HepG2 (cell line): ENCODE measurements around the gene RBL1. TPM values are rescaled to one million over a fixed set of nuclear protein-coding genes. Genes with fewer than 3 reads are reported as not detected.
A peak's percentile ranks its signal among the peaks of the same experiment; 100 is the strongest.

Source experiments
- EHMT2 ChIP-seq: fragments of 200-600 bp; sonication (generic); IDR thresholded peaks from 2 replicates; pipeline ENCODE4 v1.7.0; 2017; ENCODE audit warnings: antibody characterized with exemption, low read depth, low read length, borderline replicate concordance
- FOXM1 ChIP-seq: sonication (generic); formaldehyde crosslinking; IDR thresholded peaks from 2 replicates; pipeline ENCODE4 v1.5.0; 2020; ENCODE audit warnings: missing genetic modification reagents
- HOXA7 ChIP-seq: sonication (generic); formaldehyde crosslinking; IDR thresholded peaks from 2 replicates; pipeline ENCODE4 v1.8.1; 2022; ENCODE audit warnings: mild to moderate bottlenecking, missing genetic modification reagents, moderate library complexity
- JUN ChIP-seq: sonication (generic); formaldehyde crosslinking; IDR thresholded peaks from 2 replicates; pipeline ENCODE4 v1.4.0; 2020; ENCODE audit warnings: mild to moderate bottlenecking, missing genetic modification reagents
- KDM4B ChIP-seq: sonication (generic); formaldehyde crosslinking; IDR thresholded peaks from 2 replicates; pipeline ENCODE4 v1.4.0; 2020; ENCODE audit warnings: missing genetic modification reagents
- KDM5A ChIP-seq: fragments of 200-600 bp; sonication (generic); IDR thresholded peaks from 2 replicates; pipeline ENCODE4 v1.7.0; 2018; ENCODE audit warnings: antibody characterized with exemption, mild to moderate bottlenecking, low read length, borderline replicate concordance
- KLF15 ChIP-seq: sonication (generic); formaldehyde crosslinking; IDR thresholded peaks from 2 replicates; pipeline ENCODE4 v1.8.1; 2023; ENCODE audit warnings: borderline replicate concordance, mild to moderate bottlenecking, inconsistent platforms, missing genetic modification reagents, mixed read lengths
- NFIC ChIP-seq: IDR thresholded peaks from 2 replicates; pipeline ENCODE4 v1.6.1; 2012; ENCODE audit warnings: mild to moderate bottlenecking, low read length, inconsistent platforms
- NPAS2 ChIP-seq: sonication (generic); formaldehyde crosslinking; IDR thresholded peaks from 2 replicates; pipeline ENCODE4 v1.8.0; 2022; ENCODE audit warnings: mild to moderate bottlenecking, missing genetic modification reagents, borderline replicate concordance
- PHF5A ChIP-seq: IDR thresholded peaks from one replicate; pipeline ENCODE4 v1.6.1; 2018; ENCODE audit warnings: low read depth, missing genetic modification reagents; ENCODE audit not compliant: unreplicated experiment
- PTBP1 ChIP-seq: fragments of 200-400 bp; formaldehyde crosslinking; IDR thresholded peaks from 2 replicates; pipeline ENCODE4 v1.6.1; 2018; ENCODE audit warnings: low read length, low read depth; ENCODE audit not compliant: poor library complexity, severe bottlenecking
- REL ChIP-seq: sonication (generic); formaldehyde crosslinking; conservative IDR thresholded peaks from 2 replicates; pipeline ENCODE4 v1.8.0; 2022; ENCODE audit warnings: mild to moderate bottlenecking, missing genetic modification reagents, moderate library complexity
- TARDBP ChIP-seq: sonication (generic); formaldehyde crosslinking; IDR thresholded peaks from 2 replicates; pipeline ENCODE4 v1.8.0; 2022; ENCODE audit warnings: mild to moderate bottlenecking, missing genetic modification reagents
- TOPORS ChIP-seq: sonication (generic); formaldehyde crosslinking; IDR thresholded peaks from 2 replicates; pipeline ENCODE4 v1.8.0; 2023; ENCODE audit warnings: mild to moderate bottlenecking, missing genetic modification reagents
- TP53 ChIP-seq: sonication (generic); formaldehyde crosslinking; conservative IDR thresholded peaks from 2 replicates; pipeline ENCODE4 v1.4.0; 2020; ENCODE audit warnings: missing genetic modification reagents
- TRIM24 ChIP-seq: sonication (generic); formaldehyde crosslinking; IDR thresholded peaks from 2 replicates; pipeline ENCODE4 v1.8.0; 2022; ENCODE audit warnings: mild to moderate bottlenecking, missing genetic modification reagents
- ZNF12 ChIP-seq: sonication (generic); formaldehyde crosslinking; IDR thresholded peaks from 2 replicates; pipeline ENCODE4 v1.5.0; 2020; ENCODE audit warnings: missing genetic modification reagents
- ZNF143 ChIP-seq: sonication (generic); formaldehyde crosslinking; IDR thresholded peaks from 2 replicates; pipeline ENCODE4 v1.4.0; 2020; ENCODE audit warnings: missing genetic modification reagents
- ZNF577 ChIP-seq: sonication (generic); formaldehyde crosslinking; IDR thresholded peaks from 2 replicates; pipeline ENCODE4 v1.4.0; 2020; ENCODE audit warnings: mild to moderate bottlenecking, low read depth, missing genetic modification reagents, borderline replicate concordance
- ZNF615 ChIP-seq: sonication (generic); formaldehyde crosslinking; IDR thresholded peaks from 2 replicates; pipeline ENCODE4 v1.5.0; 2020; ENCODE audit warnings: mild to moderate bottlenecking, missing genetic modification reagents, borderline replicate concordance
- ZNF674 ChIP-seq: sonication (generic); formaldehyde crosslinking; IDR thresholded peaks from 2 replicates; pipeline ENCODE4 v1.5.0; 2020; ENCODE audit warnings: low read depth, mild to moderate bottlenecking, missing genetic modification reagents
- ZNF768 ChIP-seq: sonication (generic); formaldehyde crosslinking; IDR thresholded peaks from 2 replicates; pipeline ENCODE4 v1.4.0; 2020; ENCODE audit warnings: missing genetic modification reagents
- polyA plus RNA-seq, 8 experiments: library from polyadenylated mRNA; depleted of rRNA in 3 of 8; stranded (reverse) in 7 of 8; unstranded in 1 of 8; fragments of >200 nt; fragmentation: Illumina TruSeq in 4 of 8; extraction: Trizol in 4 of 8; gene quantifications; 2 replicates each; pipeline versions ENCODE4 v1.2.1 to v1.2.3, GENCODE V29; 2011 to 2016; ENCODE audit warnings: low read depth in 4 of 8, missing spikeins in 1 of 8, mixed read lengths in 1 of 8; ENCODE audit not compliant: insufficient read depth in 1 of 8
- total RNA-seq, 5 experiments: library from RNA; depleted of rRNA; stranded (reverse); fragments of >200 nt; fragmentation: Illumina TruSeq; extraction: Trizol; gene quantifications; 2 replicates each; pipeline ENCODE4 v1.2.3, GENCODE V29; 2016; ENCODE audit warnings: low read depth in 1 of 5
- TF ChIP-seq, protein P1 (sequence below): sonication (generic); formaldehyde crosslinking; IDR thresholded peaks from 2 replicates; pipeline ENCODE4 v1.4.0; 2020; ENCODE audit warnings: missing genetic modification reagents, borderline replicate concordance
- TF ChIP-seq, protein P2 (sequence below): IDR thresholded peaks from 2 replicates; pipeline ENCODE4 v1.6.1; 2016; ENCODE audit warnings: missing biosample characterization, missing genetic modification reagents, low read depth
- TF ChIP-seq, protein P3 (sequence below): sonication (generic); formaldehyde crosslinking; IDR thresholded peaks from 2 replicates; pipeline ENCODE4 v1.9.0; 2022; ENCODE audit warnings: missing genetic modification reagents, mild to moderate bottlenecking, borderline replicate concordance

The RBL1 gene
- total and polyA plus RNA-seq, 2 of the 13 experiments (the other 11 are each of a cell fraction or from before 2014, with no cell fraction given), result 6.0 to 27.5 TPM

DNA sequence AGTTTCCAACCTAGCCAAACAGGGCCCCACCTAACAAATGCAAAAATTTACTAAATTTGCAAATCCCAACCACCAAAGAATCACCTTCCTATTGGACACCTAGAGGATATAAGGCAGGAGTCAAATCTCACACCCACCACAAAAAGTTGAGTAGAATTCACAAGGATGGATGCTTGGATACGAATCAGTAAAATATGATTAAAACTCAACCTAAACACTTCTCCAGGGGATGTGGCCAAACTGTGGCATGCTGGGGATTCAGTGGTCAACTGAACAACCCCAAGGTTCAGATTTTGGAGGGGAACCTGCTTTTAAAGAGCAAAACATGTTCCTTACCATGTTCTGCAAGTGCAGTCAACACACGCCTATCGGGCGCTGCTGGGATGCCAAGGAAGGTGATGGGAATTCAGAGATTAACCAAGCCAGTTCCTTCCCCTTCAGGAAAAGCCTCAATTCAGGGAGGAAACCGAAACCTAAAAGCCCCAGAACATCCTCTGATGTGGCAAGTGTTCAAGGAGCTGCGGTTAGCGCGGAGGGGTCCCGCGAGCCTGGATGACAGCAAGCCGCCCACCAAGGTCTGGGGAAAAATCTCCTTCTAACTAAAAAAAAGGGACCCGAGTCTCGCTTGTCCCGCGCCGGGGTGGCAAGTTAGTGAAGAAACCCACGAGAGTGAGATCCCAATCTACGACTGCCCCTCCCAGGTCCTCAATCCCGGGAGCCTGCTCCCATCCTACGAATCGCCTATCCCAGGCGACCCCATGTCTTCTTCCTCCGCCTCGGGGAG is 145.2 kb downstream of the RBL1 start (continued):
- TF ChIP-seq ZNF143 (CRISPR knock-in tag), result no peak
- no peak for TF ChIP-seq ZNF674 (CRISPR knock-in tag)
- no peak for TF ChIP-seq PHF5A
- TF ChIP-seq, protein P1, sequence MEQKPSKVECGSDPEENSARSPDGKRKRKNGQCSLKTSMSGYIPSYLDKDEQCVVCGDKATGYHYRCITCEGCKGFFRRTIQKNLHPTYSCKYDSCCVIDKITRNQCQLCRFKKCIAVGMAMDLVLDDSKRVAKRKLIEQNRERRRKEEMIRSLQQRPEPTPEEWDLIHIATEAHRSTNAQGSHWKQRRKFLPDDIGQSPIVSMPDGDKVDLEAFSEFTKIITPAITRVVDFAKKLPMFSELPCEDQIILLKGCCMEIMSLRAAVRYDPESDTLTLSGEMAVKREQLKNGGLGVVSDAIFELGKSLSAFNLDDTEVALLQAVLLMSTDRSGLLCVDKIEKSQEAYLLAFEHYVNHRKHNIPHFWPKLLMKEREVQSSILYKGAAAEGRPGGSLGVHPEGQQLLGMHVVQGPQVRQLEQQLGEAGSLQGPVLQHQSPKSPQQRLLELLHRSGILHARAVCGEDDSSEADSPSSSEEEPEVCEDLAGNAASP (CRISPR knock-in tag), result no peak
- TF ChIP-seq TOPORS (CRISPR knock-in tag), result 0 out of 2 replicates have a peak, but pooled peaks have one; percentile 8
- TF ChIP-seq HOXA7, result no peak
- TF ChIP-seq, protein P2, sequence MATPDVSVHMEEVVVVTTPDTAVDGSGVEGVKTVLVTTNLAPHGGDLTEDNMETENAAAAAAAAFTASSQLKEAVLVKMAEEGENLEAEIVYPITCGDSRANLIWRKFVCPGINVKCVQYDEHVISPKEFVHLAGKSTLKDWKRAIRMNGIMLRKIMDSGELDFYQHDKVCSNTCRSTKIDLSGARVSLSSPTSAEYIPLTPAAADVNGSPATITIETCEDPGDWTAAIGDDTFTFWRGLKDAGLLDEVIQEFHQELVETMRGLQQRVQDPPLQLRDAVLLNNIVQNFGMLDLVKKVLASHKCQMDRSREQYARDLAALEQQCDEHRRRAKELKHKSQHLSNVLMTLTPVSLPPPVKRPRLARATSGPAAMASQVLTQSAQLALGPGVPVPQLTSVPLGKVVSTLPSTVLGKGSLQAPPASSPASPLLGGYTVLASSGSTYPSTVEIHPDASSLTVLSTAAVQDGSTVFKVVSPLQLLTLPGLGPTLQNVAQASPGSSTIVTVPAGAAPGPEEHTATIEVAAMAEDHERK, result no peak
- TF ChIP-seq ZNF768, result no peak; the same call in 1 of the 2 replicates
- TF ChIP-seq ZNF12 (CRISPR knock-in tag), result no peak
- TF ChIP-seq KDM5A, result peak; percentile 35; the same call in 1 of the 2 replicates
- no peak for TF ChIP-seq TP53 (CRISPR knock-in tag)
- TF ChIP-seq NFIC, result 0 out of 2 replicates have a peak, but pooled peaks have one; percentile 13
- peak; percentile 9 for TF ChIP-seq PTBP1
- TF ChIP-seq TRIM24, result no peak
- 0 out of 2 replicates have a peak, but pooled peaks have one; percentile 16 for TF ChIP-seq KDM4B (CRISPR knock-in tag)
- peak; percentile 17; the same call in 1 of the 2 replicates for TF ChIP-seq ZNF615 (CRISPR knock-in tag)
- TF ChIP-seq TARDBP (CRISPR knock-in tag), result no peak
- TF ChIP-seq NPAS2 (CRISPR knock-in tag), result 0 out of 2 replicates have a peak, but pooled peaks have one; percentile 32
- TF ChIP-seq FOXM1, result no peak
- TF ChIP-seq JUN (CRISPR knock-in tag), result no peak
- TF ChIP-seq REL (CRISPR knock-in tag), result 0 out of 2 replicates have a peak, but pooled peaks have one; percentile 3
- TF ChIP-seq KLF15 (CRISPR knock-in tag), result no peak
- TF ChIP-seq, protein P3, sequence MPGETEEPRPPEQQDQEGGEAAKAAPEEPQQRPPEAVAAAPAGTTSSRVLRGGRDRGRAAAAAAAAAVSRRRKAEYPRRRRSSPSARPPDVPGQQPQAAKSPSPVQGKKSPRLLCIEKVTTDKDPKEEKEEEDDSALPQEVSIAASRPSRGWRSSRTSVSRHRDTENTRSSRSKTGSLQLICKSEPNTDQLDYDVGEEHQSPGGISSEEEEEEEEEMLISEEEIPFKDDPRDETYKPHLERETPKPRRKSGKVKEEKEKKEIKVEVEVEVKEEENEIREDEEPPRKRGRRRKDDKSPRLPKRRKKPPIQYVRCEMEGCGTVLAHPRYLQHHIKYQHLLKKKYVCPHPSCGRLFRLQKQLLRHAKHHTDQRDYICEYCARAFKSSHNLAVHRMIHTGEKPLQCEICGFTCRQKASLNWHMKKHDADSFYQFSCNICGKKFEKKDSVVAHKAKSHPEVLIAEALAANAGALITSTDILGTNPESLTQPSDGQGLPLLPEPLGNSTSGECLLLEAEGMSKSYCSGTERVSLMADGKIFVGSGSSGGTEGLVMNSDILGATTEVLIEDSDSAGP (CRISPR knock-in tag), result no peak
- no peak for TF ChIP-seq ZNF577 (CRISPR knock-in tag)
- TF ChIP-seq EHMT2, result 0 out of 2 replicates have a peak, but pooled peaks have one; percentile 3
